SK-N-MC (cell line): ENCODE data around the gene TMEM145.

Source experiments
- EZH2 ChIP-seq: fragments of 200-600 bp; sonication (generic); IDR thresholded peaks from one replicate; pipeline ENCODE4 v1.6.1; 2017; ENCODE audit warnings: antibody characterized with exemption
- FOXP2 ChIP-seq: optimal IDR thresholded peaks from 2 replicates; pipeline ENCODE3; 2011; ENCODE audit warnings: mild to moderate bottlenecking, moderate library complexity; ENCODE audit not compliant: insufficient read depth; ENCODE audit errors: extremely low read length, control extremely low read depth
- POLR2AphosphoS5 ChIP-seq: IDR thresholded peaks from 2 replicates; pipeline ENCODE4 v1.6.1; 2012; ENCODE audit warnings: mild to moderate bottlenecking, low read depth, low read length, borderline replicate concordance

DNA sequence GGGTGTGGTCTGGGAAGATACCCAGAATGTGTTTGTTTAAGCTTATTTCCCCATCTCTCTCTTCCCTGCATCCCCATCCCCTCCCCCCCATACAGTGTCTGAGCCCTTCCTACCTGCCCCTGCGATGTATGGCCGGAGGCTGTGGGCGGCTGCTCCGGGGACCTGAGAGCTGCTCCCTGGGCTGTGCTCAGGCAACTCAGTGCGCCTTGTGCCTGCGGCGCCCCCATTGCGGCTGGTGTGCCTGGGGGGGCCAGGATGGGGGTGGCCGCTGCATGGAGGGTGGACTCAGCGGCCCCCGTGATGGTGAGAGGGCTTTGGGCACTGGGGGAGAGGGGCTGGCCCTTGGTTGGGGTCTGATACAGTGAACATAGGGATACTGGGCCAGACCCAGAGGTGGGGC is 55.3 kb downstream of the TMEM145 start:
- TF ChIP-seq EZH2, result no peak
- TF ChIP-seq POLR2AphosphoS5, result no peak
- no peak for TF ChIP-seq FOXP2
